OCI-LY1 (cell line): ENCODE data around the gene ANTKMT.

ENCODE experiments used
- H2AFZ ChIP-seq: fragments of 200-600 bp; sonication (generic), shearing (Covaris generic); 2 replicates; pipeline ENCODE4 v1.6.0; 2014; ENCODE audit warnings: antibody characterized with exemption, mild to moderate bottlenecking, low read length
- H3F3A ChIP-seq: fragments of 200-600 bp; sonication (generic), shearing (Covaris generic); 2 replicates; pipeline ENCODE4 v1.6.0; 2014; ENCODE audit warnings: mild to moderate bottlenecking, antibody characterized with exemption, low read length, moderate library complexity; ENCODE audit not compliant: insufficient read depth
- H3K27ac ChIP-seq: fragments of 200-600 bp; sonication (generic); 2 replicates; pipeline ENCODE4 v1.5.1; 2014; ENCODE audit warnings: low read length, mixed run types, mild to moderate bottlenecking, low read depth; ENCODE audit not compliant: poor library complexity, severe bottlenecking
- H3K27me3 ChIP-seq: fragments of 200-600 bp; sonication (generic); 2 replicates; pipeline ENCODE4 v1.6.0; 2014; ENCODE audit warnings: antibody characterized with exemption, mild to moderate bottlenecking, low read length, moderate library complexity; ENCODE audit not compliant: insufficient read depth
- H3K36me3 ChIP-seq: fragments of 200-600 bp; sonication (generic); 2 replicates; pipeline ENCODE4 v1.6.1; 2014; ENCODE audit warnings: mild to moderate bottlenecking, antibody characterized with exemption, low read length, moderate library complexity, mixed read lengths; ENCODE audit not compliant: insufficient read depth
- H3K4me1 ChIP-seq: fragments of 200-600 bp; sonication (generic); 2 replicates; pipeline ENCODE4 v1.5.1; 2014; ENCODE audit warnings: mild to moderate bottlenecking, low read length, moderate library complexity; ENCODE audit not compliant: insufficient read depth, severe bottlenecking
- H3K4me2 ChIP-seq: fragments of 200-600 bp; sonication (generic), shearing (Covaris generic); 2 replicates; pipeline ENCODE4 v1.6.1; 2014; ENCODE audit warnings: low read length
- H3K4me3 ChIP-seq: fragments of 200-600 bp; sonication (generic); 2 replicates; pipeline ENCODE4 v1.5.1; 2014; ENCODE audit warnings: low read length, low read depth, mild to moderate bottlenecking, mixed read lengths; ENCODE audit not compliant: poor library complexity, severe bottlenecking
- H3K79me2 ChIP-seq: fragments of 200-600 bp; shearing (Covaris generic); 2 replicates; pipeline ENCODE4 v1.6.1; 2016; ENCODE audit warnings: mixed run types, low read length, mixed read lengths; ENCODE audit not compliant: insufficient read depth
- H3K9ac ChIP-seq: fragments of 200-600 bp; sonication (generic), shearing (Covaris generic); 2 replicates; pipeline ENCODE4 v1.6.1; 2014; ENCODE audit warnings: mild to moderate bottlenecking, low read length, mixed read lengths
- H3K9me2 ChIP-seq: fragments of 200-600 bp; sonication (generic), shearing (Covaris generic); 2 replicates; pipeline ENCODE4 v1.6.1; 2014; ENCODE audit warnings: low read depth, mild to moderate bottlenecking, low read length, mixed read lengths
- H3K9me3 ChIP-seq: fragments of 200-600 bp; shearing (Covaris generic); 2 replicates; pipeline ENCODE4 v1.6.1; 2014; ENCODE audit warnings: low read length, mixed read lengths
- H4K20me1 ChIP-seq: fragments of 200-600 bp; sonication (generic), shearing (Covaris generic); 2 replicates; pipeline ENCODE4 v1.6.0; 2016; ENCODE audit warnings: mild to moderate bottlenecking, low read length; ENCODE audit not compliant: insufficient read depth
- EZH2 ChIP-seq: fragments of 200-600 bp; sonication (generic), shearing (Covaris generic); IDR thresholded peaks from 2 replicates; pipeline ENCODE4 v1.8.0; 2017; ENCODE audit warnings: borderline replicate concordance, mixed run types, mild to moderate bottlenecking, antibody characterized with exemption, low read length, moderate library complexity, mixed read lengths
- TF ChIP-seq, protein P1 (sequence below): fragments of 200-600 bp; sonication (generic), shearing (Covaris generic); IDR thresholded peaks from 2 replicates; pipeline ENCODE4 v1.5.1; 2017; ENCODE audit warnings: mild to moderate bottlenecking, antibody characterized with exemption, low read length, moderate library complexity, mixed read lengths

ANTKMT gene

GRCh38 chr16:678858-679813 is 41.8 kb upstream of the ANTKMT start:
- Histone ChIP-seq H3K4me1 (peaks cover 46% of the 10 kb centered on the region), H3K36me3 (peaks cover 29% of the 10 kb centered on the region), H4K20me1 (no peaks in the 10 kb centered on the region), H3K4me3 (peak overlapping the region; percentile 69), H2AFZ (no peak overlapping the region), H3K4me2 (peak overlapping the region; percentile 98), H3K9me2 (no peaks in the 10 kb centered on the region), H3K27ac (peak overlapping the region; percentile 75), H3K9ac (peak overlapping the region; percentile 82), H3K27me3 (no peaks in the 10 kb centered on the region), H3K9me3 (no peaks in the 10 kb centered on the region), H3K79me2 (0 out of 2 replicates have a peak, but pooled peaks cover 8% of the 10 kb centered on the region), H3F3A (no peaks in the 10 kb centered on the region)
- TF ChIP-seq, protein P1, sequence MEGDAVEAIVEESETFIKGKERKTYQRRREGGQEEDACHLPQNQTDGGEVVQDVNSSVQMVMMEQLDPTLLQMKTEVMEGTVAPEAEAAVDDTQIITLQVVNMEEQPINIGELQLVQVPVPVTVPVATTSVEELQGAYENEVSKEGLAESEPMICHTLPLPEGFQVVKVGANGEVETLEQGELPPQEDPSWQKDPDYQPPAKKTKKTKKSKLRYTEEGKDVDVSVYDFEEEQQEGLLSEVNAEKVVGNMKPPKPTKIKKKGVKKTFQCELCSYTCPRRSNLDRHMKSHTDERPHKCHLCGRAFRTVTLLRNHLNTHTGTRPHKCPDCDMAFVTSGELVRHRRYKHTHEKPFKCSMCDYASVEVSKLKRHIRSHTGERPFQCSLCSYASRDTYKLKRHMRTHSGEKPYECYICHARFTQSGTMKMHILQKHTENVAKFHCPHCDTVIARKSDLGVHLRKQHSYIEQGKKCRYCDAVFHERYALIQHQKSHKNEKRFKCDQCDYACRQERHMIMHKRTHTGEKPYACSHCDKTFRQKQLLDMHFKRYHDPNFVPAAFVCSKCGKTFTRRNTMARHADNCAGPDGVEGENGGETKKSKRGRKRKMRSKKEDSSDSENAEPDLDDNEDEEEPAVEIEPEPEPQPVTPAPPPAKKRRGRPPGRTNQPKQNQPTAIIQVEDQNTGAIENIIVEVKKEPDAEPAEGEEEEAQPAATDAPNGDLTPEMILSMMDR = no peak
- TF ChIP-seq EZH2 = no peak

- no peak within 1 kb of the TSS for H2AFZ ChIP-seq
- H3K27me3 ChIP-seq = no peaks in the 10 kb centered on the region
- H3K9ac ChIP-seq = peak within 1 kb of the TSS; percentile 86
- H3K4me2 ChIP-seq = peak within 1 kb of the TSS; percentile 98
- TF ChIP-seq EZH2 = no peak
- TF ChIP-seq, protein P1 = no peak
- peaks cover 51% of the 10 kb centered on the region for H3K4me1 ChIP-seq
- H4K20me1 ChIP-seq = no peaks in the 10 kb centered on the region
- H3K36me3 ChIP-seq = peaks cover 23% of the 10 kb centered on the region
- H3F3A ChIP-seq = no peaks in the 10 kb centered on the region
- H3K9me2 ChIP-seq = no peaks in the 10 kb centered on the region
- peak within 1 kb of the TSS; percentile 86 for H3K4me3 ChIP-seq
- H3K27ac ChIP-seq = peak within 1 kb of the TSS; percentile 75
- no peaks in the 10 kb centered on the region for H3K9me3 ChIP-seq
- H3K79me2 ChIP-seq = 0 out of 2 replicates have a peak, but pooled peaks cover 8% of the 10 kb centered on the region
Measured at GRCh38 chr16:679814-680624, 40.9 kb upstream of the ANTKMT start, which contains the start of gene STUB1. TSS of gene STUB1 (plus strand) at chr16:680410. CDS start at chr16:680526, 116 bp downstream.

DNA sequence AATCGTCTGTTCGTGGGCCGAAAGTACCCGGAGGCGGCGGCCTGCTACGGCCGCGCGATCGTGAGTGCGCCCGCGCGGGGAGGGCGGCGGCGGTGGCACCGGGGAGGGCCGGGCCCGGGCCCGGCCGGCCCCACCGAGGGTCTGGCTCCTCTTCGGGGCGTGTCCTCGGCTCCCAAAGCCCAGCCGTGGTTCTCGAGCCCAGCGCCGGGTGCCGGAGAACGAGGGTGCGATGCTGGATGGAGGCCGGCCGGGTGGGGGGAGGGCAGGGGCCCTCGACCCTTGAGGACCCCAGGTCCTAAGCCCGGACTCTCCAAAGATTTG is 40.4 kb upstream of the ANTKMT start:
- Histone ChIP-seq H3K9me2 (no peaks in the 10 kb centered on the region), H4K20me1 (no peaks in the 10 kb centered on the region), H3K36me3 (peaks cover 26% of the 10 kb centered on the region), H2AFZ (no peak overlapping the region), H3K4me1 (peaks cover 56% of the 10 kb centered on the region), H3F3A (no peaks in the 10 kb centered on the region), H3K79me2 (0 out of 2 replicates have a peak, but pooled peaks cover 8% of the 10 kb centered on the region), H3K27ac (peak overlapping the region; percentile 55), H3K27me3 (no peaks in the 10 kb centered on the region), H3K4me2 (peak overlapping the region; percentile 98), H3K9ac (peak overlapping the region; percentile 86), H3K9me3 (no peaks in the 10 kb centered on the region), H3K4me3 (peak overlapping the region; percentile 86)
- no peak for TF ChIP-seq EZH2
- TF ChIP-seq, protein P1 = no peak
